ENCODE data around the gene DHRS13.

GRCh38 chr17:28946239-28946638 is 43.4 kb upstream of the DHRS13 start:
- TF ChIP-seq CTCF (IDR thresholded peaks at IDR 0.05) (no peak), POLR2A (IDR thresholded peaks at IDR 0.05) (no peak)
